Measurements from ENCODE around the gene DCTN4.

Gene DCTN4

GRCh38 chr5:150731669-150732242 lies 27.1 kb downstream of the DCTN4 start:
- ATAC-seq = no peak

GRCh38 chr5:150729859-150730258 lies 29.0 kb downstream of the DCTN4 start:
- ATAC-seq = no peak

- ATAC-seq = no peak
Measured at GRCh38 chr5:150723845-150724244, 35.0 kb downstream of the DCTN4 start.

- ATAC-seq = no peak
Measured at GRCh38 chr5:150710165-150710564, 48.7 kb downstream of the DCTN4 start.

GRCh38 chr5:150706776-150707390 lies 51.9 kb downstream of the DCTN4 start:
- ATAC-seq = no peak

- ATAC-seq = no peak
Measured at GRCh38 chr5:150703762-150704161, 55.1 kb downstream of the DCTN4 start.

- peak; percentile 95 to 96 for ATAC-seq
Measured at GRCh38 chr5:150700594-150701377, 58.0 kb downstream of the DCTN4 start, which contains the start of gene RBM22. TSS of gene RBM22 (minus strand) at chr5:150701062. CDS start at chr5:150700985, 77 bp downstream.

GRCh38 chr5:150700246-150700593 lies 58.6 kb downstream of the DCTN4 start:
- ATAC-seq = peak; percentile 5 to 7

- ATAC-seq = no peak
Measured at GRCh38 chr5:150694612-150695011, 64.2 kb downstream of the DCTN4 start.

- no peak for ATAC-seq
Measured at GRCh38 chr5:150692276-150692675, 66.5 kb downstream of the DCTN4 start.

GRCh38 chr5:150690760-150691159 lies 68.1 kb downstream of the DCTN4 start:
- no peak for ATAC-seq

- no peak for ATAC-seq
Measured at GRCh38 chr5:150689120-150689519, 69.7 kb downstream of the DCTN4 start.

GRCh38 chr5:150676578-150676977 lies 82.2 kb downstream of the DCTN4 start:
- no peak for ATAC-seq

GRCh38 chr5:150675069-150675468 lies 83.7 kb downstream of the DCTN4 start:
- no peak for ATAC-seq

- no peak for ATAC-seq
Measured at GRCh38 chr5:150674341-150674821, 84.4 kb downstream of the DCTN4 start.

GRCh38 chr5:150672884-150673275 lies 85.9 kb downstream of the DCTN4 start:
- no peak for ATAC-seq

GRCh38 chr5:150672237-150672883 lies 86.5 kb downstream of the DCTN4 start:
- peak; percentile 53 to 58 for ATAC-seq

- ATAC-seq = peak; percentile 44 to 52
Measured at GRCh38 chr5:150671509-150672236, 87.1 kb downstream of the DCTN4 start.

- ATAC-seq = no peak
Measured at GRCh38 chr5:150670948-150671310, 87.9 kb downstream of the DCTN4 start.

- ATAC-seq = no peak
Measured at GRCh38 chr5:150670275-150670947, 88.4 kb downstream of the DCTN4 start.

GRCh38 chr5:150665044-150665443 lies 93.8 kb downstream of the DCTN4 start:
- no peak for ATAC-seq

- ATAC-seq = no peak
Measured at GRCh38 chr5:150663936-150664335, 94.9 kb downstream of the DCTN4 start.

All from activated CD4-positive, CD25-positive, alpha-beta regulatory T cell treated with anti-CD3 and anti-CD28 coated beads, Interleukin-2, amount 50 U/mL, for 24 hours (primary cell).